Measurements from ENCODE around the gene NCAPD3. TPM values are rescaled to one million over a fixed set of nuclear protein-coding genes. Genes with fewer than 3 reads are reported as not detected.

Gene NCAPD3
- total and polyA plus RNA-seq, 4 donors, result 4.4 to 23.5 (median 16.5) TPM

GRCh38 chr11:134143801-134144200, 80.0 kb downstream of the NCAPD3 start:
- TF ChIP-seq CTCF (IDR thresholded peaks at IDR 0.05; ENCODE audit: control extremely low read depth, extremely low read depth), result no peak
- DNase-seq (no peak), ATAC-seq (ENCODE audit: insufficient read depth, low FRiP score) (no peak)
- H3K9me3 ChIP-seq (ENCODE audit: control insufficient read depth in 4 of 4, insufficient read depth in 3 of 4, low read length in 3 of 4), result peaks cover 0 to 2% (median 0%) of the 10 kb centered on the region in 4 donors
- no peak overlapping the region for H3K4me3 ChIP-seq
- no peak overlapping the region for H3K27ac ChIP-seq (ENCODE audit: low read depth in 1 of 2, low read length in 1 of 2)
- no peaks in the 10 kb centered on the region for H3K27me3 ChIP-seq (ENCODE audit: control insufficient read depth in 3 of 3, insufficient read depth in 3 of 3, low read length in 2 of 3)
- H3K9ac ChIP-seq (ENCODE audit: insufficient read depth in 1 of 2, low read length in 2 of 2), result no peak overlapping the region
- 64 to 73% methylated on average over 3 of the region's 3 CpGs for WGBS, 2 donors
- H3K36me3 ChIP-seq (ENCODE audit: control insufficient read depth in 4 of 4, insufficient read depth in 4 of 4, low read length in 4 of 4), result peaks cover 8 to 18% (median 10%) of the 10 kb centered on the region in 4 donors
- no peaks in the 10 kb centered on the region for H3K4me1 ChIP-seq (ENCODE audit: control insufficient read depth in 5 of 5, insufficient read depth in 5 of 5, low read length in 5 of 5)

GRCh38 chr11:134142536-134142935, 81.2 kb downstream of the NCAPD3 start:
- H3K27ac ChIP-seq (ENCODE audit: low read depth in 1 of 2, low read length in 1 of 2), result no peak overlapping the region
- peaks cover 2 to 12% (median 9%) of the 10 kb centered on the region in 4 donors for H3K36me3 ChIP-seq (ENCODE audit: control insufficient read depth in 4 of 4, insufficient read depth in 4 of 4, low read length in 4 of 4)
- no peaks in the 10 kb centered on the region for H3K27me3 ChIP-seq (ENCODE audit: control insufficient read depth in 3 of 3, insufficient read depth in 3 of 3, low read length in 2 of 3)
- WGBS, 2 donors, result 86 to 96% methylated on average over 6 of the region's 6 CpGs
- peaks cover 0 to 2% (median 0%) of the 10 kb centered on the region in 4 donors for H3K9me3 ChIP-seq (ENCODE audit: control insufficient read depth in 4 of 4, insufficient read depth in 3 of 4, low read length in 3 of 4)
- no peak for TF ChIP-seq CTCF (IDR thresholded peaks at IDR 0.05; ENCODE audit: control extremely low read depth, extremely low read depth)
- DNase-seq, result no peak
- H3K4me1 ChIP-seq (ENCODE audit: control insufficient read depth in 5 of 5, insufficient read depth in 5 of 5, low read length in 5 of 5), result no peaks in the 10 kb centered on the region
- H3K9ac ChIP-seq (ENCODE audit: insufficient read depth in 1 of 2, low read length in 2 of 2), result no peak overlapping the region
- ATAC-seq (ENCODE audit: insufficient read depth, low FRiP score), result no peak
- H3K4me3 ChIP-seq, result no peak overlapping the region

GRCh38 chr11:134140961-134141490, 82.7 kb downstream of the NCAPD3 start:
- no peak for TF ChIP-seq CTCF (IDR thresholded peaks at IDR 0.05; ENCODE audit: control extremely low read depth, extremely low read depth)
- H3K9ac ChIP-seq (ENCODE audit: insufficient read depth in 1 of 2, low read length in 2 of 2), result no peak overlapping the region
- no peaks in the 10 kb centered on the region for H3K27me3 ChIP-seq (ENCODE audit: control insufficient read depth in 3 of 3, insufficient read depth in 3 of 3, low read length in 2 of 3)
- ATAC-seq (ENCODE audit: insufficient read depth, low FRiP score) (no peak), DNase-seq (no peak)
- H3K4me3 ChIP-seq, result no peak overlapping the region
- peaks cover 2 to 12% (median 8%) of the 10 kb centered on the region in 4 donors for H3K36me3 ChIP-seq (ENCODE audit: control insufficient read depth in 4 of 4, insufficient read depth in 4 of 4, low read length in 4 of 4)
- 93 to 94% methylated on average over 7 of the region's 7 CpGs for WGBS, 2 donors
- peaks cover 0 to 2% (median 0%) of the 10 kb centered on the region in 4 donors for H3K9me3 ChIP-seq (ENCODE audit: control insufficient read depth in 4 of 4, insufficient read depth in 3 of 4, low read length in 3 of 4)
- H3K4me1 ChIP-seq (ENCODE audit: control insufficient read depth in 5 of 5, insufficient read depth in 5 of 5, low read length in 5 of 5), result no peaks in the 10 kb centered on the region
- no peak overlapping the region for H3K27ac ChIP-seq (ENCODE audit: low read depth in 1 of 2, low read length in 1 of 2)

- H3K27me3 ChIP-seq (ENCODE audit: control insufficient read depth in 3 of 3, insufficient read depth in 3 of 3, low read length in 2 of 3), result no peaks in the 10 kb centered on the region
- H3K9me3 ChIP-seq (ENCODE audit: control insufficient read depth in 4 of 4, insufficient read depth in 3 of 4, low read length in 3 of 4), result peaks cover 0 to 2% (median 0%) of the 10 kb centered on the region in 4 donors
- H3K9ac ChIP-seq (ENCODE audit: insufficient read depth in 1 of 2, low read length in 2 of 2), result no peak overlapping the region
- DNase-seq (peak; percentile 71 to 90 (median 84)), ATAC-seq (ENCODE audit: insufficient read depth, low FRiP score) (no peak)
- no peaks in the 10 kb centered on the region for H3K4me1 ChIP-seq (ENCODE audit: control insufficient read depth in 5 of 5, insufficient read depth in 5 of 5, low read length in 5 of 5)
- no peak overlapping the region for H3K27ac ChIP-seq (ENCODE audit: low read depth in 1 of 2, low read length in 1 of 2)
- 51 to 62% methylated on average over 10 of the region's 10 CpGs for WGBS, 2 donors
- H3K4me3 ChIP-seq, result no peak overlapping the region
- H3K36me3 ChIP-seq (ENCODE audit: control insufficient read depth in 4 of 4, insufficient read depth in 4 of 4, low read length in 4 of 4), result peaks cover 0 to 8% (median 4%) of the 10 kb centered on the region in 4 donors
- TF ChIP-seq CTCF (IDR thresholded peaks at IDR 0.05; ENCODE audit: control extremely low read depth, extremely low read depth), result peak; percentile 59
Observed at GRCh38 chr11:134139873-134140331, 83.9 kb downstream of the NCAPD3 start.

Data from lung (tissue), 12 donors.